Psoas muscle (tissue), 8 donors: ENCODE data around the gene FSIP2. TPM values are rescaled to one million over a fixed set of nuclear protein-coding genes. Genes with fewer than 3 reads are reported as not detected.

Experiments
- ATAC-seq, 4 donors: fragments of 200-7000 bp; cut with Tn5 transposase; one replicate each; pipeline ENCODE4 v1.9.1; 2020; ENCODE audit warnings: moderate library complexity in 3 of 4, mild to moderate bottlenecking in 2 of 4
- DNase-seq, 2 donors: peaks; one replicate each; pipeline ENCODE4 v3.0.0-alpha.2; 2020
- H3K27ac ChIP-seq: fragments of 200-600 bp; one replicate; pipeline ENCODE4 v1.8.0; 2022
- H3K27me3 ChIP-seq, 3 donors: fragments of 200-600 bp in 1 of 3; one replicate each; pipeline versions ENCODE4 v1.6.1 to v1.8.0; 2013 to 2022; ENCODE audit warnings: low read length in 2 of 3, mild to moderate bottlenecking in 2 of 3, moderate library complexity in 1 of 3; ENCODE audit not compliant: insufficient read depth in 3 of 3
- H3K36me3 ChIP-seq, 2 donors: fragments of 200-600 bp in 1 of 2; one replicate each; pipeline versions ENCODE4 v1.6.1 to v1.8.0; 2013 to 2022; ENCODE audit warnings: low read depth in 1 of 2, mild to moderate bottlenecking in 1 of 2, moderate library complexity in 1 of 2; ENCODE audit not compliant: insufficient read depth in 1 of 2
- H3K4me1 ChIP-seq: fragments of 200-600 bp; one replicate; pipeline ENCODE4 v1.8.0; 2022
- H3K4me3 ChIP-seq: fragments of 200-600 bp; one replicate; pipeline ENCODE4 v1.8.0; 2022; ENCODE audit warnings: mild to moderate bottlenecking
- H3K9me3 ChIP-seq: fragments of 200-600 bp; one replicate; pipeline ENCODE4 v1.8.0; 2022
- CTCF ChIP-seq: fragments of 200-600 bp; IDR thresholded peaks from one replicate; pipeline ENCODE4 v1.8.0; 2022; ENCODE audit warnings: antibody characterized with exemption
- WGBS, 3 donors: extraction: QIAGEN DNeasy Blood & Tissue Kit; methylation state at CpG; one replicate each; pipeline versions ENCODE4 v1.1.6 to v1.1.7; 2013; 5-methylcytosine and 5-hydroxymethylcytosine counted together
- intact Hi-C, 2 donors: fragments of 100-400 bp; cut with DNase I; formaldehyde crosslinking; loops; one replicate each; pipeline versions ENCODE4 v1.11.0 to v1.14.2; 2022
- polyA plus RNA-seq, 3 donors: library from polyadenylated mRNA; stranded (reverse); fragments of 200-250 nt; gene quantifications; one replicate each; pipeline ENCODE4 v1.2.3, GENCODE V29; 2013
- total RNA-seq, 4 donors: library from RNA; stranded (reverse); fragmentation: NEBNext Ultra II Directional in 2 of 4; extraction: Animal tissue kit (Norgen Biotek cat#: 25700) in 2 of 4; gene quantifications; one replicate each; pipeline versions ENCODE4 v1.2.1 to v1.2.4, GENCODE V29; 2021 to 2023
- donor health status: healthy with polysubstance abuse.
- donor health status: DM: no; HTN: no; CAD: no; lungs with moderate emphysema.
- donor health status: Bipolar disorder and iron deficiency.
- donor health status: healthy.
- donor health status: DM: yes; HTN: yes; CAD: no.
- donor health status: DM: no; HTN: no; CAD: no.
- donor health status: DM: no; HTN: no; CAD: no.
- donor health status: DM: yes; HTN: yes; CAD: no.

The FSIP2 gene
- total and polyA plus RNA-seq, 7 donors = 0.01 to 0.34 (median 0.06) TPM; not detected in 1

GRCh38 chr2:185796758-185797157 is 58.2 kb downstream of the FSIP2 start:
- no peaks in the 10 kb centered on the region for H3K36me3 ChIP-seq
- intact Hi-C loops = no loop called here
- H3K4me1 ChIP-seq = no peaks in the 10 kb centered on the region
- H3K27me3 ChIP-seq = no peaks in the 10 kb centered on the region
- no peak for DNase-seq
- no peak overlapping the region for H3K27ac ChIP-seq
- TF ChIP-seq CTCF = no peak
- no peaks in the 10 kb centered on the region for H3K9me3 ChIP-seq
- ATAC-seq = no peak
- H3K4me3 ChIP-seq = no peak overlapping the region
- WGBS, 3 donors = 83 to 90% (median 85%) methylated on average over 2 of the region's 2 CpGs

- Histone ChIP-seq H3K9me3 (no peaks in the 10 kb centered on the region), H3K27me3 (no peaks in the 10 kb centered on the region), H3K27ac (no peak overlapping the region), H3K36me3 (no peaks in the 10 kb centered on the region), H3K4me3 (no peak overlapping the region), H3K4me1 (no peaks in the 10 kb centered on the region)
- ATAC-seq (no peak), DNase-seq (no peak)
- TF ChIP-seq CTCF = no peak
- intact Hi-C loops = no loop called here
These were observed 64.3 kb downstream of the FSIP2 start for GRCh38 chr2:185802926-185803325.

- H3K27me3 ChIP-seq = no peaks in the 10 kb centered on the region
- no peaks in the 10 kb centered on the region for H3K9me3 ChIP-seq
- no peak for DNase-seq
- no peak for TF ChIP-seq CTCF
- no peak overlapping the region for H3K27ac ChIP-seq
- H3K4me1 ChIP-seq = no peaks in the 10 kb centered on the region
- no peaks in the 10 kb centered on the region for H3K36me3 ChIP-seq
- no peak for ATAC-seq
- no peak overlapping the region for H3K4me3 ChIP-seq
- intact Hi-C loops = no loop called here
These were observed 68.2 kb downstream of the FSIP2 start for GRCh38 chr2:185806783-185807182.

GRCh38 chr2:185807351-185807750 is 68.7 kb downstream of the FSIP2 start:
- WGBS, 3 donors = 82 to 86% (median 83%) methylated on average over 1 of the region's 1 CpG
- DNase-seq = no peak
- Histone ChIP-seq H3K9me3 (no peaks in the 10 kb centered on the region), H3K27ac (no peak overlapping the region), H3K36me3 (no peaks in the 10 kb centered on the region), H3K4me1 (no peaks in the 10 kb centered on the region), H3K4me3 (no peak overlapping the region), H3K27me3 (no peaks in the 10 kb centered on the region)
- no peak for TF ChIP-seq CTCF
- intact Hi-C loops = no loop called here
- ATAC-seq = no peak

GRCh38 chr2:185811580-185811979 is 73.0 kb downstream of the FSIP2 start:
- Histone ChIP-seq H3K36me3 (no peaks in the 10 kb centered on the region), H3K4me3 (no peak overlapping the region), H3K27ac (no peak overlapping the region), H3K4me1 (no peaks in the 10 kb centered on the region), H3K27me3 (no peaks in the 10 kb centered on the region), H3K9me3 (no peaks in the 10 kb centered on the region)
- no peak for TF ChIP-seq CTCF
- WGBS, 3 donors = 92 to 95% (median 93%) methylated on average over 2 of the region's 2 CpGs
- intact Hi-C loops = no loop called here
- DNase-seq (no peak), ATAC-seq (no peak)
